ENCODE data around the gene FAM171A1.
"Not testable (repeated sequence)": the region's sequence is repeated elsewhere in the genome, so short reads cannot be mapped to it uniquely, and the experiment has no call there.

FAM171A1 gene

DNA sequence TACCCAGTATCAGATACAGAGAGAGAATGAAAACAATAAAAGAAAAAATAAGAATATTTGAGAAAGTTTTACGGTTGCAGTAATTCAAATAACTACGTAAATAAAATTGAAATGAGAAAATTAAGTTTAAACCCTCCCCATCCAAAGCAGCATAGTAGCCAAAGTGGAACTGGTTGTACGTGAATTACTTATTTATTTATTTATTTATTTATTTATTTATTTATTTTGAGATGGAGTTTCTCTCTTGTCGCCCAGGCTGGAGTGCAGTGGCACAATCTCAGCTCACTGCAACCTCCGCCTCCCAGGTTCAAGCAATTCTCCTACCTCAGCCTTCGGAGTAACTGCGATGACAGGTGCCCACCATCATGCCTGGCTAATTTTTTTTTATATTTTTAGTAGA, 17.1 kb upstream of the FAM171A1 start:
- not testable (repeated sequence) for H3K9me3 Mint-ChIP-seq; ATAC-seq (replicated peaks); DNase-seq; H3K4me1 Mint-ChIP-seq; H3K4me3 Mint-ChIP-seq; H3K27ac Mint-ChIP-seq; H3K36me3 Mint-ChIP-seq
- peaks cover 22 to 55% of the 10 kb centered on the region in 2 donors for H3K27me3 Mint-ChIP-seq

DNA sequence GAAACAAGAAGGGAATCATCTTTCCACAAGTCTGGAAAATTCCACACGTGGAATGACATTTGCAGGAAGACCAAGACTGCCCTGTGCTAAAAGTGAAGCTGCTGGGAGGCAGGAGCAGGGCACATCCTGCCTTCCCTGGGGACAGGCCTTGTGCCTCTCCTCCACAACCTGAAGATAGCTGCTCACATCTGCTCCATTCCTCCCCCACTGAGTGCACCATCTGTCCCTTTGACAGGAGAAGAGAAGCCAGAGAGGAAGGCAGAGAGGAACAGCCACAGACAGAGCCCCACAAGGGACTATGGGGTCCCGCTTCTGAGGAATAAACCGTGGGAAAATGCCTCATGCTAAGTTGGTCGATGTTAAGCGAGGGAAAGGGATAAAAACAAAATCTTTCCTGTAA, 15.9 kb upstream of the FAM171A1 start:
- ATAC-seq (replicated peaks) (no peak), DNase-seq (no peak)
- H3K4me1 Mint-ChIP-seq = no peaks in the 10 kb centered on the region
- H3K27me3 Mint-ChIP-seq = peaks cover 29 to 66% of the 10 kb centered on the region in 2 donors
- peaks cover 0 to 2% of the 10 kb centered on the region in 2 donors for H3K9me3 Mint-ChIP-seq
- no peak overlapping the region for H3K4me3 Mint-ChIP-seq
- H3K36me3 Mint-ChIP-seq = no peaks in the 10 kb centered on the region
- no peak overlapping the region for H3K27ac Mint-ChIP-seq

DNA sequence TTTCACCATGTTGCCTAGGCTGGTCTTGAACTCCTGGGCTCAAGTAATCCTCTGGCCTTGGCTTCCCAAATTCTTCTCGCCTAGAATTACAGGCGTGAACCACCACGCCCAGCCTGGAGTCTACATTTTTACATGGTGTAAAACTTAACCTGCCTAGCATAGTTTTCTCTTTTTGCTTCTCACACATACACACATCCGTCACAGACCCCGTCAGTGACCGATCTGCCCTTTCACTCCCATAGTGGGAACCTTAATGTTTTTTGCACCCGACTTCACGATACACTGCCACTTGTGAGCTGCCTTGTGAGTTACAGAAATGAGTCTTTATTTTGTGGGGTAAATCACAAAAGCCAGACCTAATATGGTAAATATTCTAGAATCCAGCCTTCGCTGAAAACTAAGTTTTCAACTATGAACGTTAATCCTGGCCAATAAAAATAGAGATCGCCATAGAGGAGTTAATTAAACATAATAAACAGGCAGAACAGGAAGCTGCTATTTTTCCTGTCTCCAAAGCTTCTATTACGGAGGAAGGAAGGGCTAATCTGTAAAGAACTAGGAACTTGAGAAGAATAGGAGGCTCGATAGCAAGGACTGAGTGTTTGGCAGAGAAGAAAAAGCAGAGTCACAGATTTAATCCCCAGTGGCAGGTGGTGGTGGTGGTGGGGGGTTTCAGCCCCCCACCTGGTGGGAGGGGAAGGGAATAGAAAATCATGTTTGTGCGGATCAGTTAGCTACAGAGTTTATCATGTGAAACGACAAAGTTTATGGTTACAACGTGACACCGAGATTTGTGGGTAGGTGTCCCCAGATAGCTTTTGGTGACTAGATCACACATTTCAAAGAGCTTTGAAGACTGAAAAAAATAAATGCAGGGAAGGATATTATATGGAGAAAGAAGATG, 14.7 kb upstream of the FAM171A1 start:
- Mint-ChIP-seq H3K9me3 (peaks cover 0 to 2% of the 10 kb centered on the region in 2 donors), H3K27me3 (peaks cover 34 to 66% of the 10 kb centered on the region in 2 donors), H3K36me3 (no peaks in the 10 kb centered on the region), H3K27ac (no peak overlapping the region), H3K4me1 (no peaks in the 10 kb centered on the region), H3K4me3 (no peak overlapping the region)
- DNase-seq (no peak), ATAC-seq (replicated peaks) (no peak)

DNA sequence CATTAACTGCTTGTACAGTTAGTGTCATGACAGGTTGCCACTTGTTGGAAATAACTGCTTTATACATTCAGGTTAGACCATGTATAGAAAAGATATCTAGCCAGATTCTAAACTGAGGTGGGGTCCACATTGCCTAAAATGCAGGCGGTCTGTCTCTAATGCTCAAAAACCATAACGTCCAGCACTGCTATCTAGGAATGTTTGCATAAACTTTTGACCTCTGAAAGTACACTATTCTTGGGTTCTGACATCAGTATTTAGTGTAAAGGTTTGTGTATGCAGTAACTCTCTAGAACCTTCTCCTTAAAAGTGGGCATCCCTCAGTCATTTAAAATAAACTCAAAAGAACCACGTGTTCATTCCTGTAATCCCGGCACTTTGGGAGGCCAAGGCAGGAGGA, 10.3 kb upstream of the FAM171A1 start:
- no peak overlapping the region for H3K4me3 Mint-ChIP-seq
- no peak overlapping the region for H3K27ac Mint-ChIP-seq
- no peak for ATAC-seq (replicated peaks)
- H3K4me1 Mint-ChIP-seq = no peaks in the 10 kb centered on the region
- peaks cover 0 to 3% of the 10 kb centered on the region in 2 donors for H3K36me3 Mint-ChIP-seq
- no peak for DNase-seq
- peaks cover 34 to 77% of the 10 kb centered on the region in 2 donors for H3K27me3 Mint-ChIP-seq
- H3K9me3 Mint-ChIP-seq = peaks cover 3% of the 10 kb centered on the region in 2 donors

DNA sequence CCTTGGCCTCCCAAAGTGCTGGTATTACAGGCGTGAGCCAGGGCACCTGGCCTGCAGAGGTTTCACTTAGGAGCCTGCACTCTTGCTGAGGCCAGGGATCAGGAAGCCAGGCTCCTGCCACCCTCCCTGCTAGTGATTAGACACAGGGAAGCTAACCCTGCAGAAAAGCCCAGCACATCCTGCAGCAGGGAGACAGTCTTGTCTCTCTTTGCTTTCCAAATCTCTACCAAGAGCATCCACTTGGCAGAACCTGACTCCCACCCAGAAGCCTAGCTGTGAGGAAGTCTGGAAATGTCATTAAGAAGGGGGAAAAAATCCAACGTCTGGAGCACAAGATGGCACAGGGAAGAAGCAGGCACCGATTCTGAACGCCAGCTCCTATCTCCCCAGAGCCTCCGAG, 8.0 kb upstream of the FAM171A1 start:
- Mint-ChIP-seq H3K27ac (no peak overlapping the region), H3K36me3 (peaks cover 0 to 3% of the 10 kb centered on the region in 2 donors), H3K4me1 (no peaks in the 10 kb centered on the region), H3K27me3 (peaks cover 31 to 68% of the 10 kb centered on the region in 2 donors), H3K4me3 (no peak overlapping the region), H3K9me3 (peaks cover 2 to 3% of the 10 kb centered on the region in 2 donors)
- DNase-seq (no peak), ATAC-seq (replicated peaks) (no peak)

DNA sequence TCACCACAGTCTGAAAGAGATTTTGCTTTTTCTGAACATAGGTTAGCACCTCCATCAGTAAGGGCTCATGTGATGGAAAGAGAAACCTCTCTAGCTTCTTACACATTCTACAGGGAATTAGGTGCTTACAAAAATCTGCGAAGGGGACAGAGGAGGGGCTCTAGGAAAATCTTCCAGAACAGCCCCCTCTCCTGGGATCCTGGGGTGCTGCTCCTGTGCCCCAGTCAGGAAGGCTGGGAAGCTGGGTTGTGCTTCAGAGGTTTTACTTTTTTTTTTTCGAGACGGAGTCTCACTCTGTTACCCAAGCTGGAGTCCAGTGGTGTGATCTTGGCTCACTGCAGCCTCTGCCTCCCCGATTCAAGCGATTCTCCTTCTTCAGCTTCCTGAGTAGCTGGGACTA, 7.5 kb upstream of the FAM171A1 start:
- no peak overlapping the region for H3K27ac Mint-ChIP-seq
- H3K4me1 Mint-ChIP-seq = no peaks in the 10 kb centered on the region
- DNase-seq = no peak
- ATAC-seq (replicated peaks) = no peak
- H3K4me3 Mint-ChIP-seq = no peak overlapping the region
- peaks cover 2 to 3% of the 10 kb centered on the region in 2 donors for H3K9me3 Mint-ChIP-seq
- peaks cover 0 to 3% of the 10 kb centered on the region in 2 donors for H3K36me3 Mint-ChIP-seq
- peaks cover 36 to 68% of the 10 kb centered on the region in 2 donors for H3K27me3 Mint-ChIP-seq

DNA sequence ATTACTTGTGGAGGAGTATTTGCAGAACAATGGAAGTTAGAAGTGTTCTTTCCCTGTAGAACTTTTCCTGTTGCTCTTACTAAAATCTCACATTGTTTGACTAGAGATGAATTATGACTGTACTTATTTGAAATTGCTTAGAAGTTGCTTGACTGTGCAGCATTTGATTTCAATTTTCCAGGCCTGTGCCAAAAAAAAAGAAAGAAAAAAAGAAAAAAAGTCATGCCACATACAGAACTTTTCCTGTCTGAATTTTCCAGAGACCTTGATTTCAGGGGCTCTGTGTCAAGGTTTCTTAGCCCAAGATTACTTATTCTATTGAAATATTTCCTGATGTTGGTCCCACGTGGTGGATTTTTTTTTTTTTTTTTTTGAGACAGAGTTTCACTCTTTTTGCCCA, 3.5 kb upstream of the FAM171A1 start:
- Mint-ChIP-seq H3K4me3 (no peak overlapping the region), H3K9me3 (no peaks in the 10 kb centered on the region), H3K27ac (no peak overlapping the region), H3K36me3 (peaks cover 0 to 3% of the 10 kb centered on the region in 2 donors), H3K4me1 (peaks cover 3 to 7% of the 10 kb centered on the region in 2 donors), H3K27me3 (peaks cover 38 to 69% of the 10 kb centered on the region in 2 donors)
- DNase-seq = no peak
- ATAC-seq (replicated peaks) = no peak

DNA sequence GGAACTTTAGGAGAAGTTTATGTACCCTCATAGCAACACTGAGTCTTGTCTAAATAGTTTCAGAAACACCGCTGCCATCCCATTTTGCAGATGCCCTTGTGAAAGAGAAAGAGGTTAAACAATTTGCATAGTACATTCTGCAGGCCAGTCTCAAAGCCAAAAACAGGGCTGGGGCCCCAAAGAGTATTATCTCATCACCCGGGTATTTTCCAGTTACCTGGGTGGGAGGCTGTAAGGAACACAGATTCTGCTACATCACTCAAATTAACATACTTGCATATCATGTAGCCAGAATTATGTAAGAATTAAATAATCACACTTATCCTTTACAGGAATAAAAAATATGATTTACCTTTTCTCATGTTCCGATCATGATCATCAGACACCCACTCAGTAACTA, 3.1 kb upstream of the FAM171A1 start:
- H3K36me3 Mint-ChIP-seq = peaks cover 0 to 3% of the 10 kb centered on the region in 2 donors
- H3K27me3 Mint-ChIP-seq = peaks cover 42 to 72% of the 10 kb centered on the region in 2 donors
- H3K27ac Mint-ChIP-seq = no peak overlapping the region
- no peak overlapping the region for H3K4me3 Mint-ChIP-seq
- H3K4me1 Mint-ChIP-seq = peaks cover 3 to 7% of the 10 kb centered on the region in 2 donors
- no peaks in the 10 kb centered on the region for H3K9me3 Mint-ChIP-seq
- ATAC-seq (replicated peaks) = no peak
- DNase-seq = no peak

DNA sequence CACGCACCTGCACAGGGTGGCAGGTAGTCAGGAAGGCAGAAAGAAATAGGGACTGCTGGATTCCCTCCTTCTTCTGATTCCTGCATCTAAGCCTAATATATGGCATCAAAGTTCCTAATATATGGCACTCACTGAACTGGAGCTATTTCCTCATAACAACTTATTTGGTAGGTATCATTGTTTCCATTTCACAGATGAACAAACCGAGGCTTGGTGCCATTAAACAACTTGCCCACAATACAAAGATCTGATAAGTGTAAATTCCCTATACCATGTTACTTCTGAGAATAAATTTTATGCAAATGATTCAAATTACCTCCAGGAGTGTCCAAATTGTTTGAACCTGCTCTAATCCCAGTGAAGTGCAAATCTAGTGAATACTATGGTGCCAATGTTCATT, 2.1 kb upstream of the FAM171A1 start:
- Mint-ChIP-seq H3K4me3 (no peak overlapping the region), H3K4me1 (peaks cover 3 to 7% of the 10 kb centered on the region in 2 donors), H3K27me3 (peaks cover 44 to 72% of the 10 kb centered on the region in 2 donors), H3K27ac (no peak overlapping the region), H3K36me3 (peaks cover 0 to 3% of the 10 kb centered on the region in 2 donors), H3K9me3 (no peaks in the 10 kb centered on the region)
- DNase-seq (no peak), ATAC-seq (replicated peaks) (no peak)

DNA sequence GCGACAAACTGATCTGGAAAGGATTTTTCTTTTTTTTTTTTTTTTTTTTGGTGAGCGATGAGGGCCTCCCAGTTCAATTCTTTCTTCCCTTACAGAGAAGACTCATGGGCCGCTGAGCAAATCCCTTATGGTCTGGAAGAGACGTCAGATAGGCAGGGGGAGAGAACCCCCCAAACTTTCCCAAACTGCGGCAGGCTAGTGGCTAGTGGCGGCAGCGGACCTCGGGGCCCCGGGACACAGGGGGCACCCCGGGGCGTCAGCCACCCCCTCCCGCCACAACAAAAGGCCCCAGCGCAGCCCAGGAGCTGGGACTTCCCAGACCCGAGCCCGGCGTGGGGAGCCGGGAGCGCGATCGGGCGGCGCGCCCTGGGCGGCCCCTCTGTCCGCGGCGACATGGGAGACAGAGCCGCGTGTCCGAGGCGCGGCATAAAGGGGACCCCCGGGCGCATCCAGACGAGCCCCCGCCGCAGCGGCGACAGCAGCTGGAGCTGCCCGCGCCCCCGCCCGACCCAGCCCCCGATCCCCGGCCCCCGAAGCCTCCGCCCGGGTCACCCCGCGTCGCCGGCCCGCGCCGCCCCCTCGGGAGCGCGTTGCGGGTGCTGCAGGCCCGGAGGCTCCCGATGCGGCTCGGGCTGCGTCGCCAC, 755 bp downstream of the FAM171A1 start:
- Mint-ChIP-seq H3K36me3 (peaks cover 0 to 3% of the 10 kb centered on the region in 2 donors), H3K4me1 (peaks cover 3 to 7% of the 10 kb centered on the region in 2 donors), H3K4me3 (peak overlapping the region; percentile 74), H3K9me3 (no peaks in the 10 kb centered on the region), H3K27ac (peak overlapping the region; percentile 51), H3K27me3 (peaks cover 48 to 65% of the 10 kb centered on the region in 2 donors)
- peak; percentile 0 for DNase-seq
- ATAC-seq (replicated peaks) = peak; percentile 12 to 25

DNA sequence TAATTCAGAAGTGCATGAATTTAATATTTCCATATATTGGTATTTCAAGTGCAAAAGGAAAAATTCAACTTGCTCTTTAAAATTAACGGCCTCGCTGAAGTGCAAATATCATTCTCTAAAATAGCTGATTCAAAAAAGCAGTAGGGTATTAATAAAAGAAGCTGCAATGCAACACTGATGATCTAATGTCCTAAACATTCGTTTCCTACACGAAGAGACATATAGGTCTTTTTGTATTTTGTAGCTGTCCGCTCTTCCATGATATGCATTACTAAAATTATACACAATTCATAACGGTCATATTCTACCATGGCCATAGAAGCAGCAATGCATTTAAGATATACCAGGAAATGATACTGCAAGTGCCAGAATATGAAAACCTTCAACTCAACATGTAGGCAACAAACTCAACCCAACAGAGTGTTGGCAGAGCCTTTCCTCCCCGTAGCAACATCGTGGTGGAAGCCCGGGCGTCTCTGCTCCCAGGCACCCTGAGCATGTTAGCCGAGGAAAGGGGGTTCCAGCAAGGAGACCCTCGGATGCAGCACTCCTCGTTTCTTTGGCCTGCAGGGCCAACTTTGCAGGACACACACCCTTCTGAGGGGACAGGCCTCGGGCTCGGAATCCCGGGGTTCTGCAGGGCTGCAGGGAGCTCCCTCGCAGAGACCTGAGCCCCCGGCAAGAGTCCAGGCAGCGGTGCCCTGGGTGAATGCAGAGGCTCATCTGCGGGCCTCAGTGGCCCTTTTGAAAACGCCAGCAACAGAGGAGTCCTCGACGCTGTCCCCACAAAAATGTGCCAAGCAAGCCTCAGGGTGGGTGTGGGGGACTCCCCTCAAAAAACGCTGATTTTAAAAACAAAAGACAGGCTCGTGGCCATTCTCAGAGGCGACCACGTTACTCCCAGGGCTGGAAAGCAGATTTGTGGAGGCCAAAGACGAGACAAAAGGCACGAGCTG, 1.6 kb downstream of the FAM171A1 start:
- H3K9me3 Mint-ChIP-seq = no peaks in the 10 kb centered on the region
- peaks cover 3 to 7% of the 10 kb centered on the region in 2 donors for H3K4me1 Mint-ChIP-seq
- H3K27me3 Mint-ChIP-seq = peaks cover 51 to 65% of the 10 kb centered on the region in 2 donors
- ATAC-seq (replicated peaks) (no peak), DNase-seq (no peak)
- peak overlapping the region; percentile 74 for H3K4me3 Mint-ChIP-seq
- H3K36me3 Mint-ChIP-seq = peaks cover 0 to 3% of the 10 kb centered on the region in 2 donors
- H3K27ac Mint-ChIP-seq = peak overlapping the region; percentile 51

DNA sequence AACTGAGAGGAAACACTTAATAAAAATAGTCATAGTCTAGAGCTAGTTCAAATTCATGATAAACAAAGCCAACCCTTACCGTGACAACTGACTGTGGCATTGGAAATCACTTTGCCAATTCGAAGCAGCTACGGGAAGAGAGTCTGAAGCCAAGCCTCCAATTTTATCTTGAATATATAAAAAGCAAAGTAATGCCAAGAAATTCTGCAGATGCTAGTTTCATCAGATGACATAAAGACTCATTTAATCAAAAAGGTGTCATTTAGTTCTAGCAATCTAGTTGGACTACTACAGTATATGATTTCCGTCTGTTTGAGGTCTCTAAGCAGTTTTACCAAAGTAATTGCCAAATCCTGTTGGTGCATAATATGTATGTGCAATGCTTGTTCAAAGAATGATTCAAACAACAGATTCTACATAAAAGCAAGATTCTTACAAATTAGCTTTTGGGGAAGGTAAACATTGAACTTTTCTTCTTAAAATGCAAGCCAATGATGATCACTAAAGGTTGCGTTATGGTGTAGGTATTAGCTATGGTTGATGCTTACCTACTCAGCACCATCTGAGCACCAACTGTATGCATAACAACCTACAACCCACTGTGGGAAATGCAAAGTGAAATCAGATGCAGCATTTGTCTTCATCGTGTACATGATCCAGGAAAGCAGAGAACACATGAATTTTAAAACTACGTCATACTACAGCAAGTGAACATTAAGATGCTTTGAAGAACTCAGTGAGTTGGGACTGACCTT, 2.8 kb downstream of the FAM171A1 start:
- no peak overlapping the region for H3K27ac Mint-ChIP-seq
- ATAC-seq (replicated peaks) (no peak), DNase-seq (no peak)
- H3K4me3 Mint-ChIP-seq = no peak overlapping the region
- H3K27me3 Mint-ChIP-seq = peaks cover 47 to 62% of the 10 kb centered on the region in 2 donors
- peaks cover 3 to 7% of the 10 kb centered on the region in 2 donors for H3K4me1 Mint-ChIP-seq
- peaks cover 0 to 3% of the 10 kb centered on the region in 2 donors for H3K36me3 Mint-ChIP-seq
- no peaks in the 10 kb centered on the region for H3K9me3 Mint-ChIP-seq

DNA sequence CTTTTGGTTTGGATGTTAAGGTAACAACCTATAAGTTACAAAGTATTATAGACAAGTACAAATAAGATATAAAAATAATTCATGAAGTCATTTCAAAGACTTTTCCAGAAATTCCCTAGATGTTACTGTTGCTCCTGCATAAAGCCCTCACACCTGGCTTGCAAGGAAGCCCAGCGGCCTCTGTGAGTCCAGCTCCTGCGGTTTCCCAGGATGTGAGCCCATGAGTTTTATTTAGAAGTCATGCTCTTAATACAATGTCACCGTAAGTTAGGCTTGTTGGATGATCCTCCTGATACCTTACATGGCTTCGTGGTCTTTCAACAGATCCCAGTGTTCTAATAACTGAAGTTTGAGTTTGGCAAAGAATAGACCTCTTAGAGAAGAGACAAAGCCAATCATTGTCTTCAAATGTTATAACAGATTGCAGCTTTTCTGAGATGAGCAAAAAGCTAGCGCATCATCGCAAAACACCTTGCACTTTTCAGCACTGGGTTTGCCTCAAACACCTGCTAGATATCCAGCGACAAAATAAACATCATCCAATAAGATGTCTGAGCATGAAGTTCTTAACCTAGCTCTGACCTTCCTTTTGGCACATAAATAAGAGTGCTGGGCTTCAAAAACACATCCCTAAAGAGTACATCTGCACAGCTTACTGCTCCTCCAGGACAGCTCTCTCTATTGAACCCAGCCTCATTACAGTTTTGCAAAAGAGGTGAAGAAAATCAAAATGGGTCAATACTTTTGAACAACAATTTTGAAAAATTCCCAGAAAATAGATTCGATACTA, 3.6 kb downstream of the FAM171A1 start:
- Mint-ChIP-seq H3K27ac (no peak overlapping the region), H3K4me3 (no peak overlapping the region), H3K36me3 (no peaks in the 10 kb centered on the region), H3K4me1 (peaks cover 3 to 7% of the 10 kb centered on the region in 2 donors), H3K9me3 (no peaks in the 10 kb centered on the region), H3K27me3 (peaks cover 45 to 62% of the 10 kb centered on the region in 2 donors)
- DNase-seq = no peak
- ATAC-seq (replicated peaks) = no peak

Measured in stimulated activated naive B cell treated with anti-CD40 and anti-IgM and Interleukin-4, amounts not matched to agents 10 μg/mL and 1 μg/mL and 100 μg/mL, for 72 hours (primary cell).